H1 (cell line): ENCODE results near the gene IL22RA2. TPM values are rescaled to one million over a fixed set of nuclear protein-coding genes. Genes with fewer than 3 reads are reported as not detected.

Source experiments
- BACH1 ChIP-seq: IDR thresholded peaks from 2 replicates; pipeline ENCODE4 v1.6.1; 2012; ENCODE audit warnings: low read length, improper control_type of control experiment
- CHD7 ChIP-seq: fragments of 300-600 bp; sonication (generic); IDR thresholded peaks from 2 replicates; pipeline ENCODE4 v1.7.1; 2012; ENCODE audit warnings: low read length, moderate library complexity, mild to moderate bottlenecking, inconsistent platforms; ENCODE audit not compliant: insufficient replicate concordance
- FOSL1 ChIP-seq: IDR thresholded peaks from 2 replicates; pipeline ENCODE4 v1.6.1; 2011; ENCODE audit warnings: mild to moderate bottlenecking, low read depth, low read length, moderate library complexity; ENCODE audit not compliant: insufficient read depth
- MAFK ChIP-seq: IDR thresholded peaks from 2 replicates; pipeline ENCODE4 v1.6.1; 2012; ENCODE audit warnings: low read depth, mild to moderate bottlenecking, improper control_type of control experiment, low read length
- SIX5 ChIP-seq: IDR thresholded peaks from 2 replicates; pipeline ENCODE4 v1.6.1; 2011; ENCODE audit warnings: mild to moderate bottlenecking, low read depth, low read length
- SP2 ChIP-seq: IDR thresholded peaks from 2 replicates; pipeline ENCODE4 v1.6.1; 2012; ENCODE audit warnings: mild to moderate bottlenecking, low read length, inconsistent platforms
- TAF1 ChIP-seq: IDR thresholded peaks from 2 replicates; pipeline ENCODE4 v1.6.1; 2011; ENCODE audit warnings: mild to moderate bottlenecking, low read depth, low read length
- TEAD4 ChIP-seq: IDR thresholded peaks from 2 replicates; pipeline ENCODE4 v1.6.1; 2012; ENCODE audit warnings: low read depth, low read length, inconsistent platforms, mixed read lengths
- polyA plus RNA-seq, 7 experiments: library from polyadenylated mRNA; depleted of rRNA in 3 of 7; stranded (reverse) in 5 of 7; unstranded in 2 of 7; fragments of >200 nt in 5 of 7; fragments of 200-250 nt in 2 of 7; gene quantifications; 1 replicate in 5 of 7; 2 replicates in 1 of 7; 4 replicates in 1 of 7; pipeline versions ENCODE4 v1.2.1 to v1.2.3, GENCODE V29; 2011 to 2013; ENCODE audit warnings: missing spikeins in 2 of 7, mixed read lengths in 2 of 7
- total RNA-seq: library from RNA; stranded (reverse); fragmentation: NEBNext Ultra II Directional; extraction: Animal tissue kit (Norgen Biotek cat#: 25700); gene quantifications from 2 replicates; pipeline ENCODE4 v1.2.1, GENCODE V29; 2021

Gene IL22RA2
- total and polyA plus RNA-seq, 2 of the 8 experiments (the other 6 are each of a cell fraction or from before 2014, with no cell fraction given), result not detected

GRCh38 chr6:137216875-137217553 is 43.6 kb upstream of the IL22RA2 start (continued):
- no peak for TF ChIP-seq CHD7
- TF ChIP-seq TEAD4, result no peak
- no peak for TF ChIP-seq TAF1
- TF ChIP-seq MAFK, result no peak
- no peak for TF ChIP-seq BACH1
- no peak for TF ChIP-seq SIX5
- TF ChIP-seq SP2, result no peak
- no peak for TF ChIP-seq FOSL1
- TF ChIP-seq, all 59 proteins: peak for 0
